GM12878 (cell line): ENCODE results near the gene PITPNB. TPM values are rescaled to one million over a fixed set of nuclear protein-coding genes. Genes with fewer than 3 reads are reported as not detected.

Source experiments
- ATAC-seq: fragments of 200-7000 bp; cut with Tn5 transposase; 3 replicates; pipeline ENCODE4 v1.9.1; 2020; ENCODE audit warnings: mild to moderate bottlenecking, moderate library complexity
- BruUV-seq: library from RNA; stranded (reverse); fragments of 400-500 nt; replicated peaks from 2 replicates; lab custom pipeline; 2021; lab: Mats Ljungman, UMichigan
- CTCF ChIA-PET: fragments of 300-600 bp; sonication (Branson Sonifier 250); formaldehyde crosslinking; extraction: SDS; loops from one replicate; lab custom pipeline; 2021; ENCODE audit warnings: inconsistent platforms; lab: Yijun Ruan, JAX
- POLR2A ChIA-PET: fragments of 350-600 bp; formaldehyde crosslinking; extraction: SDS; loops from one replicate; lab custom pipeline; 2021; ENCODE audit warnings: inconsistent platforms; lab: Charles Lee
- RAD21 ChIA-PET: fragments of 300-600 bp; sonication (Branson Sonifier 250); formaldehyde crosslinking; loops from one replicate; lab custom pipeline; 2023; ENCODE audit warnings: antibody characterized with exemption; ENCODE audit not compliant: unreplicated experiment; lab: Charles Lee
- SMC1A ChIA-PET: fragments of 300-600 bp; sonication (Branson Sonifier 250); formaldehyde crosslinking; loops from one replicate; lab custom pipeline; 2023; ENCODE audit not compliant: unreplicated experiment, uncharacterized antibody; lab: Charles Lee
- DNase-seq: peaks from one replicate; pipeline ENCODE4 v3.0.0-alpha.2; 2011; ENCODE audit warnings: low read depth, low spot score
- FAIRE-seq: peaks from 3 replicates; lab custom pipeline; 2011; peaks lifted over from hg19 to GRCh38; lab: Jason Lieb, UNC
- H2AFZ ChIP-seq: 2 replicates; pipeline ENCODE4 v1.6.0; 2011; ENCODE audit warnings: low read depth, low read length, control low read depth; ENCODE audit not compliant: control insufficient read depth
- H3K27ac ChIP-seq: 2 replicates; pipeline ENCODE4 v1.5.1; 2011; ENCODE audit warnings: control low read depth; ENCODE audit not compliant: control insufficient read depth, insufficient read depth
- H3K27me3 ChIP-seq, 2 experiments: replicated peaks in 1 of 2; 2 replicates each; pipeline versions ENCODE4 v1.6.0 to v1.6.1; 2011; ENCODE audit warnings: low read length in 1 of 2; ENCODE audit not compliant: control insufficient read depth in 2 of 2, insufficient read depth in 2 of 2
- H3K36me3 ChIP-seq, 2 experiments: 2 replicates each; pipeline ENCODE4 v1.5.1; 2011; ENCODE audit warnings: low read length in 1 of 2; ENCODE audit not compliant: control insufficient read depth in 2 of 2, insufficient read depth in 2 of 2
- H3K4me1 ChIP-seq: 2 replicates; pipeline ENCODE4 v1.6.1; 2011; ENCODE audit warnings: mild to moderate bottlenecking, low read length, moderate library complexity, mixed read lengths; ENCODE audit not compliant: control insufficient read depth, insufficient read depth
- H3K4me2 ChIP-seq: 2 replicates; pipeline ENCODE4 v1.6.0; 2011; ENCODE audit warnings: control low read depth; ENCODE audit not compliant: control insufficient read depth, insufficient read depth
- H3K4me3 ChIP-seq: fragments of 200-600 bp; sonication (generic); 2 replicates; pipeline ENCODE4 v1.5.1; 2016
- H3K79me2 ChIP-seq: 2 replicates; pipeline ENCODE4 v1.6.0; 2011; ENCODE audit warnings: low read length; ENCODE audit not compliant: control insufficient read depth, insufficient read depth
- H3K9ac ChIP-seq: 2 replicates; pipeline ENCODE4 v1.8.0; 2011; ENCODE audit warnings: low read length, control low read depth, mixed read lengths; ENCODE audit not compliant: control insufficient read depth, insufficient read depth
- H3K9me3 ChIP-seq: replicated peaks from 3 replicates; pipeline ENCODE4 v1.5.1; 2011; ENCODE audit warnings: mild to moderate bottlenecking, low read length; ENCODE audit not compliant: control insufficient read depth, insufficient read depth
- H4K20me1 ChIP-seq: 2 replicates; pipeline ENCODE4 v1.6.0; 2011; ENCODE audit not compliant: control insufficient read depth, insufficient read depth
- CBFB ChIP-seq: IDR thresholded peaks from 2 replicates; pipeline ENCODE4 v1.6.1; 2016; ENCODE audit warnings: antibody characterized with exemption, low read depth
- CHD1 ChIP-seq: IDR thresholded peaks from 2 replicates; pipeline ENCODE4 v1.6.1; 2012; ENCODE audit warnings: low read depth, low read length, improper control_type of control experiment
- CREB1 ChIP-seq: IDR thresholded peaks from 2 replicates; pipeline ENCODE4 v1.6.1; 2012; ENCODE audit warnings: low read depth, mild to moderate bottlenecking, inconsistent platforms
- DPF2 ChIP-seq: fragments of 450-650 bp; IDR thresholded peaks from 2 replicates; pipeline ENCODE4 v1.6.1; 2017; ENCODE audit warnings: mild to moderate bottlenecking
- ESRRA ChIP-seq: IDR thresholded peaks from 2 replicates; pipeline ENCODE4 v1.6.1; 2012; ENCODE audit warnings: mild to moderate bottlenecking, low read length, improper control_type of control experiment
- EZH2 ChIP-seq: IDR thresholded peaks from 2 replicates; pipeline ENCODE4 v1.6.1; 2012; ENCODE audit warnings: low read depth, mild to moderate bottlenecking, control low read depth, inconsistent platforms, low read length, borderline replicate concordance; ENCODE audit not compliant: control insufficient read depth
- HCFC1 ChIP-seq: fragments of 150-350 bp; IDR thresholded peaks from 2 replicates; pipeline ENCODE4 v1.6.1; 2014; ENCODE audit warnings: low read length
- IRF5 ChIP-seq: fragments of 450-650 bp; IDR thresholded peaks from 2 replicates; pipeline ENCODE4 v1.6.1; 2017; ENCODE audit warnings: borderline replicate concordance
- LARP7 ChIP-seq: fragments of 450-650 bp; IDR thresholded peaks from 2 replicates; pipeline ENCODE4 v1.6.1; 2017; ENCODE audit warnings: mild to moderate bottlenecking
- NKRF ChIP-seq: fragments of 450-650 bp; conservative IDR thresholded peaks from 2 replicates; pipeline ENCODE4 v1.6.1; 2017; ENCODE audit warnings: mild to moderate bottlenecking, moderate library complexity
- NRF1 ChIP-seq: conservative IDR thresholded peaks from 2 replicates; pipeline ENCODE4 v1.6.1; 2011; ENCODE audit warnings: mild to moderate bottlenecking, low read depth, low read length, improper control_type of control experiment
- POLR2A ChIP-seq: IDR thresholded peaks from 2 replicates; pipeline ENCODE4 v1.6.1; 2011; ENCODE audit warnings: low read depth, mild to moderate bottlenecking, low read length
- RCOR1 ChIP-seq: conservative IDR thresholded peaks from 2 replicates; pipeline ENCODE4 v1.6.1; 2012; ENCODE audit warnings: low read depth, low read length, improper control_type of control experiment
- SMARCA5 ChIP-seq: fragments of 450-650 bp; IDR thresholded peaks from 2 replicates; pipeline ENCODE4 v1.6.1; 2017; ENCODE audit warnings: mild to moderate bottlenecking
- YBX1 ChIP-seq: fragments of 450-650 bp; IDR thresholded peaks from 2 replicates; pipeline ENCODE4 v1.6.1; 2016; ENCODE audit warnings: antibody characterized with exemption
- ZNF24 ChIP-seq: fragments of 450-650 bp; IDR thresholded peaks from 2 replicates; pipeline ENCODE4 v1.6.1; 2017; ENCODE audit warnings: antibody characterized with exemption, mild to moderate bottlenecking
- ZSCAN29 ChIP-seq: fragments of 450-650 bp; IDR thresholded peaks from 2 replicates; pipeline ENCODE4 v1.6.1; 2017; ENCODE audit warnings: mild to moderate bottlenecking, moderate library complexity
- ZZZ3 ChIP-seq: IDR thresholded peaks from 2 replicates; pipeline ENCODE4 v1.6.1; 2011; ENCODE audit warnings: low read depth; ENCODE audit not compliant: control insufficient read depth, insufficient read length
- WGBS: methylation state at CpG from one replicate; pipeline ENCODE4 v1.1.6; 2016; ENCODE audit warnings: low lambda C conversion rate; ENCODE audit not compliant: insufficient replicate concordance, insufficient coverage; ENCODE audit errors: missing lambda C conversion rate; 5-methylcytosine and 5-hydroxymethylcytosine counted together
- in situ Hi-C: fragments of 300-500 bp; cut with MboI; formaldehyde crosslinking; loops from 9 replicates; pipeline ENCODE4 v1.14.3; 2018; ENCODE audit warnings: mixed read lengths
- intact Hi-C: fragments of 100-400 bp; cut with micrococcal nuclease; formaldehyde crosslinking; loops from one replicate; pipeline ENCODE4 v1.14.2; 2022; ENCODE audit not compliant: unreplicated experiment
- polyA plus RNA-seq, 11 experiments: library from polyadenylated mRNA; depleted of rRNA in 4 of 11; unstranded in 6 of 11; stranded (reverse) in 5 of 11; fragments of >200 nt; fragmentation: Nextera tagmentation in 4 of 11; fragmentation: Illumina TruSeq in 1 of 11; extraction: Ambion mirVana in 4 of 11; extraction: Trizol in 1 of 11; gene quantifications; 1 replicate in 1 of 11; 2 replicates in 10 of 11; pipeline versions ENCODE4 v1.2.1 to v1.2.3, GENCODE V29; 2011 to 2016; ENCODE audit warnings: inconsistent platforms in 2 of 11, missing spikeins in 2 of 11, low read depth in 1 of 11
- total RNA-seq, 4 experiments: library from RNA; depleted of rRNA in 3 of 4; stranded (reverse); fragments of >200 nt in 3 of 4; fragmentation: Illumina TruSeq in 1 of 4; extraction: Trizol in 1 of 4; gene quantifications; 2 replicates each; pipeline versions ENCODE4 v1.2.1 to v1.2.3, GENCODE V29; 2013 to 2021

Gene PITPNB
- total and polyA plus RNA-seq, 10 of the 15 experiments (the other 5 are each of a cell fraction or from before 2014, with no cell fraction given) = 19.7 to 116 (median 64.9) TPM

GRCh38 chr22:27961680-27962079 lies 42.6 kb upstream of the PITPNB start:
- in situ Hi-C loops = no loop called here
- POLR2A ChIA-PET = no interaction called here

More at GRCh38 chr22:27961680-27962079, 42.6 kb upstream of the PITPNB start:
- ChIA-PET RAD21 (no interaction called here), SMC1A (no interaction called here), CTCF (no interaction called here)
- FAIRE-seq = no peak
- H3K9ac ChIP-seq = no peak overlapping the region
- intact Hi-C loops = no loop called here
- 71% methylated on average over 1 of the region's 1 CpG for WGBS
- no peaks in the 10 kb centered on the region for H3K79me2 ChIP-seq
- H3K9me3 ChIP-seq = no peaks in the 10 kb centered on the region
- no peak for TF ChIP-seq ESRRA
- no peak for TF ChIP-seq HCFC1
- TF ChIP-seq ZZZ3 = no peak
- no peak for TF ChIP-seq DPF2
- no peak for TF ChIP-seq LARP7
- no peak for TF ChIP-seq RCOR1
- no peak for TF ChIP-seq CREB1
- no peak for TF ChIP-seq IRF5
- TF ChIP-seq SMARCA5 = no peak
- TF ChIP-seq CBFB = no peak
- no peak for TF ChIP-seq EZH2
- no peak for TF ChIP-seq NRF1
- no peak for TF ChIP-seq ZNF24
- TF ChIP-seq POLR2A = no peak
- no peak for TF ChIP-seq YBX1
- no peak for TF ChIP-seq ZSCAN29
- TF ChIP-seq CHD1 = no peak
- no peak for TF ChIP-seq NKRF
- BruUV-seq = no TSS peak
- H4K20me1 ChIP-seq = no peaks in the 10 kb centered on the region
- H2AFZ ChIP-seq = no peak overlapping the region
- no peak for DNase-seq
- H3K27ac ChIP-seq = no peak overlapping the region
- H3K4me1 ChIP-seq = no peaks in the 10 kb centered on the region
- ATAC-seq = no peak
- H3K4me3 ChIP-seq = no peak overlapping the region
- no peak overlapping the region for H3K4me2 ChIP-seq
- H3K27me3 ChIP-seq = peaks cover 0 to 1% of the 10 kb centered on the region in 2 experiments; a peak in 1 of 4 replicates
- H3K36me3 ChIP-seq = no peaks in the 10 kb centered on the region
